C4-2B (cell line): Measurements from ENCODE around the gene SGCG.
"Not testable (repeated sequence)": the region's sequence is repeated elsewhere in the genome, so short reads cannot be mapped to it uniquely, and the experiment has no call there.

Source experiments
- CTCF ChIP-seq: fragments of 450-650 bp; conservative IDR thresholded peaks from 2 replicates; pipeline ENCODE4 v1.5.1; 2017; ENCODE audit warnings: mild to moderate bottlenecking
- ZFX ChIP-seq: fragments of 450-650 bp; IDR thresholded peaks from 2 replicates; pipeline ENCODE4 v1.6.1; 2017

- not testable (repeated sequence) for TF ChIP-seq CTCF, ZFX
Observed at GRCh38 chr13:23248410-23248809, 67.6 kb downstream of the SGCG start.
